Sigmoid colon (tissue), 7 donors: ENCODE results near the gene SMDT1. TPM values are rescaled to one million over a fixed set of nuclear protein-coding genes. Genes with fewer than 3 reads are reported as not detected.
"Not testable (repeated sequence)": the region's sequence is repeated elsewhere in the genome, so short reads cannot be mapped to it uniquely, and the experiment has no call there.

Source experiments
- DNase-seq: peaks from one replicate; pipeline ENCODE4 v3.0.0-alpha.2; 2019
- H3K27ac ChIP-seq, 4 donors: fragments of 200-600 bp; sonication (generic); one replicate each; pipeline ENCODE4 v1.5.1; 2016 to 2019; ENCODE audit warnings: mild to moderate bottlenecking in 1 of 4
- H3K27me3 ChIP-seq, 3 donors: fragments of 200-600 bp; sonication (generic); one replicate each; pipeline ENCODE4 v1.5.1; 2019; ENCODE audit warnings: mild to moderate bottlenecking in 1 of 3
- H3K36me3 ChIP-seq, 4 donors: fragments of 200-600 bp; sonication (generic); one replicate each; pipeline ENCODE4 v1.5.1; 2016 to 2019
- H3K4me1 ChIP-seq, 4 donors: fragments of 200-600 bp; sonication (generic); one replicate each; pipeline ENCODE4 v1.5.1; 2017 to 2019
- H3K4me3 ChIP-seq, 4 donors: fragments of 200-600 bp; sonication (generic); one replicate each; pipeline ENCODE4 v1.5.1; 2017 to 2019; ENCODE audit warnings: mild to moderate bottlenecking in 2 of 4, moderate library complexity in 1 of 4
- H3K9me3 ChIP-seq, 4 donors: fragments of 200-600 bp in 3 of 4; sonication (generic) in 3 of 4; one replicate each; pipeline versions ENCODE4 v1.5.1 to v1.6.1; 2013 to 2019
- EP300 ChIP-seq, 4 donors: sonication (generic); formaldehyde crosslinking; IDR thresholded peaks; one replicate each; pipeline ENCODE4 v1.6.1; 2017; ENCODE audit warnings: antibody characterized with exemption in 4 of 4
- POLR2A ChIP-seq, 2 donors: fragments of 450-650 bp; IDR thresholded peaks; one replicate each; pipeline ENCODE4 v1.6.1; 2016; ENCODE audit warnings: antibody characterized with exemption in 2 of 2, mild to moderate bottlenecking in 2 of 2, moderate library complexity in 2 of 2
- POLR2AphosphoS5 ChIP-seq, 4 donors: sonication (generic); formaldehyde crosslinking; IDR thresholded peaks; one replicate each; pipeline ENCODE4 v1.6.1; 2017; ENCODE audit warnings: antibody characterized with exemption in 4 of 4
- WGBS, 2 donors: extraction: QIAGEN DNeasy Blood & Tissue Kit; methylation state at CpG; one replicate each; pipeline ENCODE4 v1.1.7; 2013; 5-methylcytosine and 5-hydroxymethylcytosine counted together
- intact Hi-C: fragments of 100-400 bp; cut with DNase I; formaldehyde crosslinking; loops from one replicate; pipeline ENCODE4 v1.15.1; 2023
- polyA plus RNA-seq, 3 donors: library from polyadenylated mRNA; stranded (reverse); fragments of 200-250 nt; gene quantifications; one replicate each; pipeline ENCODE4 v1.2.3, GENCODE V29; 2013
- total RNA-seq, 4 donors: library from RNA; depleted of rRNA; stranded (reverse); fragments of >200 nt; gene quantifications; one replicate each; pipeline ENCODE4 v1.1.0, GENCODE V29; 2016
- TF ChIP-seq, protein P1 (sequence below), 4 experiments: fragments of 450-650 bp in 3 of 4; fragments of 200-600 bp in 1 of 4; IDR thresholded peaks; one replicate each; pipeline ENCODE4 v1.5.1; 2016 to 2019; ENCODE audit warnings: antibody characterized with exemption in 4 of 4, mild to moderate bottlenecking in 3 of 4, moderate library complexity in 2 of 4
- donor health status: healthy with polysubstance abuse.
- donor health status: Bipolar disorder and iron deficiency.
- donor health status: healthy.

The SMDT1 gene
- total and polyA plus RNA-seq, 7 donors = 12.1 to 187 (median 23.9) TPM

DNA sequence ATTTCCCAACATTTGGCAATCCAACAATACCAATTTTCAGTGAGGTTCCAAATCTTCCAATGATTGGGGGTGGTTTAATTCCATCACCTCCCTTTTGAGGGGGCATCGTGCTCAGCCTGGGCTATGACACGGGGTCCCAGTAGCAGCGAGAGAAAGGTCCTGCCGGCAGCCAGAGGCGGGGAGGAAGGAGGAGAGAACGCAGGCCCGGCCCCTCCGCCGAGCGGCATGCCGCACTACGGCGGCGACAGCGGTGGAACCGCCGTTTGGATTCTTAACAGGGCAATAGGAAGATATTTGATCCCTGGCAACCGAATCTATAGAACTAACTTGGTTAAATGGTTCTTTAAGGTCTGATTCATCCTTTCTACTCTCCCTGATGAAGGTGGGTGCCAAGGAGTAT lies 29.3 kb downstream of the SMDT1 start:
- H3K4me3 ChIP-seq = no peak overlapping the region
- intact Hi-C loops = no loop called here
- H3K4me1 ChIP-seq = no peaks in the 10 kb centered on the region
- no peaks in the 10 kb centered on the region for H3K27me3 ChIP-seq
- no peak for DNase-seq
- H3K27ac ChIP-seq = no peak overlapping the region
- no peaks in the 10 kb centered on the region for H3K36me3 ChIP-seq
- TF ChIP-seq POLR2A (IDR thresholded peaks at IDR 0.05) = no peak
- 90 to 95% methylated on average over 18 of the region's 18 CpGs for WGBS, 2 donors
- H3K9me3 ChIP-seq = peaks cover 0 to 10% (median 5%) of the 10 kb centered on the region in 4 donors

DNA sequence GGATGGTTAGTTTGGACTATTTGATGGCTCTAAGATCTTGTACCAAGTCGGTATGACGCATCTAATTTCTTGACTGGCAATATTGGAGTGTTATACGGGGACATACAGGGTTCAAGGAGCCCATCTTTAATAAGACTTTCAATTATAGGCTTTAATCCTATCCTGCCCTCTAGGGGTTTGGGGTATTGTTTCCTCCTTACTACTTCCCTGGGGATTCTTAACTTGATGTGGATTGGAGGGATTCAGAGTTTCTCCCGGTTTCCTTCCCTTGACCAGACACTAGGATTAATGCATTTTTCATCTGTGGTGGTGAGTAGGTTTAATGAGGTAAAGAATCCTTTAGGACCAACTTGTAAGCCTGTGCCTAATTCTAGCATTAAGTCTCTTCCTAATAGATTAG lies 32.3 kb downstream of the SMDT1 start:
- H3K36me3 ChIP-seq = no peaks in the 10 kb centered on the region
- TF ChIP-seq POLR2A (IDR thresholded peaks at IDR 0.05) (no peak), EP300 (IDR thresholded peaks at IDR 0.05) (no peak), POLR2AphosphoS5 (IDR thresholded peaks at IDR 0.05) (no peak)
- TF ChIP-seq, protein P1, sequence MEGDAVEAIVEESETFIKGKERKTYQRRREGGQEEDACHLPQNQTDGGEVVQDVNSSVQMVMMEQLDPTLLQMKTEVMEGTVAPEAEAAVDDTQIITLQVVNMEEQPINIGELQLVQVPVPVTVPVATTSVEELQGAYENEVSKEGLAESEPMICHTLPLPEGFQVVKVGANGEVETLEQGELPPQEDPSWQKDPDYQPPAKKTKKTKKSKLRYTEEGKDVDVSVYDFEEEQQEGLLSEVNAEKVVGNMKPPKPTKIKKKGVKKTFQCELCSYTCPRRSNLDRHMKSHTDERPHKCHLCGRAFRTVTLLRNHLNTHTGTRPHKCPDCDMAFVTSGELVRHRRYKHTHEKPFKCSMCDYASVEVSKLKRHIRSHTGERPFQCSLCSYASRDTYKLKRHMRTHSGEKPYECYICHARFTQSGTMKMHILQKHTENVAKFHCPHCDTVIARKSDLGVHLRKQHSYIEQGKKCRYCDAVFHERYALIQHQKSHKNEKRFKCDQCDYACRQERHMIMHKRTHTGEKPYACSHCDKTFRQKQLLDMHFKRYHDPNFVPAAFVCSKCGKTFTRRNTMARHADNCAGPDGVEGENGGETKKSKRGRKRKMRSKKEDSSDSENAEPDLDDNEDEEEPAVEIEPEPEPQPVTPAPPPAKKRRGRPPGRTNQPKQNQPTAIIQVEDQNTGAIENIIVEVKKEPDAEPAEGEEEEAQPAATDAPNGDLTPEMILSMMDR (IDR thresholded peaks at IDR 0.05) = no peak
- no peaks in the 10 kb centered on the region for H3K27me3 ChIP-seq
- H3K27ac ChIP-seq = no peak overlapping the region
- no peaks in the 10 kb centered on the region for H3K4me1 ChIP-seq
- intact Hi-C loops = no loop called here
- WGBS, 2 donors = 68% methylated on average over 4 of the region's 4 CpGs
- H3K9me3 ChIP-seq = peaks cover 0 to 9% (median 0%) of the 10 kb centered on the region in 4 donors
- no peak overlapping the region for H3K4me3 ChIP-seq
- no peak for DNase-seq

DNA sequence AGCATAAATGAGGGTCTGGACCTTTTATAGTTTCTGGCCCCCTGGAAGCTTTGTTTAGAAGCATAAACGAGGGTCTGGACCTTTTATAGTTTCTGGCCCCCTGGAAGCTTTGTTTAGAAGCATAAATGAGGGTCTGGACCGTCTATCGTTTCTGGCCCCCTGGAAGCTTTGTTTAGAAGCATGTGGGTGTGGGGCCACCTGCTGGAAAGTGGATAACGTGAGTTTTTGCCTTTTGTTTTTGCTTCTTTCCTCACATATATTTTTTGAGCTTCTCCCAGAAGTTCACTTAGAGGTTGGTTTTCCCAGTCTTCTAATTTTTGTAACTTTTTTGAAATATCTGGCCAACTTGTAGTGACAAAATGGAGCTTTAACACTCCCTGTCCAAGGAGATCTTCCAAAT lies 33.3 kb downstream of the SMDT1 start:
- H3K36me3 ChIP-seq, H3K27ac ChIP-seq, H3K4me3 ChIP-seq, H3K4me1 ChIP-seq, DNase-seq, intact Hi-C loops, H3K27me3 ChIP-seq, H3K9me3 ChIP-seq: not testable (repeated sequence)
- WGBS, 2 donors = 14 to 22% methylated on average over 4 of the region's 4 CpGs

DNA sequence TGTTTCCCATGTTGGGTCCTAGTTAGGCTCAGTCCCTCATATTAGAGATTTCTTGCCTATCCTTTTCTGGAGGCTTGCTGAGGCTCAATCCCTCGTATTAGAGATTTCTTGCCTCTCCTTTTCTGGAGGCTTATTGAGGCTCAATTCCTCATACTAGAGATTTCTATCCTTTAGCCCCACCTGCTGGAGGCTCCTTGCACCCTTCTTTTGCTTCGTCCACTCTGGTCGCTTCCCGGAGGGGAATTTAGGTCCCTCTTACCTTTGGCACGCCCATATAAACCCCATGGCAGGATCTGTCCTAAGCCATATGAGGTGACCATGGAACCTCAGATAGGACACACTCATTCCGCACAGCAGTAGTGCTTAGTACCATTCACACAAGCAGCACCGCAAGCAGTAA lies 35.2 kb downstream of the SMDT1 start:
- WGBS, 2 donors = 96% methylated on average over 7 of the region's 7 CpGs
- no peaks in the 10 kb centered on the region for H3K4me1 ChIP-seq
- H3K36me3 ChIP-seq = no peaks in the 10 kb centered on the region
- DNase-seq = no peak
- TF ChIP-seq POLR2A (IDR thresholded peaks at IDR 0.05) = no peak
- no peak for TF ChIP-seq POLR2AphosphoS5 (IDR thresholded peaks at IDR 0.05)
- TF ChIP-seq, protein P1 (IDR thresholded peaks at IDR 0.05) = no peak
- TF ChIP-seq EP300 (IDR thresholded peaks at IDR 0.05) = no peak
- H3K27ac ChIP-seq = no peak overlapping the region
- H3K9me3 ChIP-seq = peaks cover 0 to 9% (median 0%) of the 10 kb centered on the region in 4 donors
- no peak overlapping the region for H3K4me3 ChIP-seq
- intact Hi-C loops = no loop called here
- no peaks in the 10 kb centered on the region for H3K27me3 ChIP-seq

DNA sequence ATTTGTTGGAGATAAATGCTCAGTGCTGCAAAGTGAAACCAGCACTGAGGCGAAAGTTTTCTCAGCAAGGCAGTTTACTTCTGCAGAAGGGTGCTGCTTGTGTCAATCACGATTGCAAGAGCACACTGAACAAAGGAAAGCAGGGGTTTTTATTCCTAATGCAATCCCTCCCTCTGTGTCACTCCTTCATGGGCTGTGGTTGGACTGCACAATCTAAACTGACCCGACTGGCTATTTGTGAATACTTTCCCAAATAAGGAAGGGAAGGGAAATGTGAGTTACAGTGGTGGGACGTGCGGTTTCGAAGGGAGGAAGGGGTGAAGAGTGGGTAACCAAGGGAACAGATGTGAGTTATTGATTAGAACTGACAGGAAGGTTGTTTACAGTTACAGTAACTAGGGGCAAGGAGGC lies 35.9 kb downstream of the SMDT1 start:
- intact Hi-C loops, H3K36me3 ChIP-seq: not testable (repeated sequence)
- WGBS, 2 donors = 93 to 98% methylated on average over 6 of the region's 6 CpGs

DNA sequence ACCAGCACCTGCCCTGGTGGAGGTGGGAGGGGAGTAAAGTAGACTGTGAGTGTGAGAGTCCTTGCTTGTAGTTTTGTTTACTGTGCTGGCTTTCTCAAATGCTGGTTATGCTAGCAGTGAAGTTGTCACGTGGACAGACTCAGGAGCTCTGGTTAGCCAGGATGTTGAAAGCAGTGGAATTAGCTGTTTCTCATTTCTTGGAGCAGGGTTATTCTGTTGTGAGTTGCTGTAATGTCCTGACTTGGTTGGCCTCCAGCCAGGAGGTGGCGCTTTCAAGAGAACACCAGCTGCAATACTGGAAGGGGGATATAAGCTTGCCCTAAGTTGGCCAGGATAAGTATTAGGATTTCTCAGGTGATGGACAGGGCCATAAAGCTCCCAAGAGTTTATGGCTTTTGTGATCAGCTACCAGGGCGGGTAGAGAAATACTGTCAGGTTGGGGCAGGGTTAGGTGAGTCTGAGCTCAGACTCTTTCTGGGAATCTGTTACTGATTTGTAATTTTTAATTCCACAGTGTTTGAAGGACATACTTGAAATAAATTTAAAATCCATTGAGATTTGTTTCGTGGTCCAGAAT lies 37.4 kb downstream of the SMDT1 start:
- no peak for DNase-seq
- intact Hi-C loops = no loop called here
- WGBS, 2 donors = 45 to 77% methylated on average over 4 of the region's 4 CpGs
- Histone ChIP-seq H3K9me3 (peaks cover 0 to 9% (median 0%) of the 10 kb centered on the region in 4 donors), H3K27me3 (no peaks in the 10 kb centered on the region), H3K4me3 (no peak overlapping the region), H3K27ac (no peak overlapping the region), H3K36me3 (no peaks in the 10 kb centered on the region), H3K4me1 (no peaks in the 10 kb centered on the region)
- TF ChIP-seq POLR2A (IDR thresholded peaks at IDR 0.05) (no peak), POLR2AphosphoS5 (IDR thresholded peaks at IDR 0.05) (no peak), EP300 (IDR thresholded peaks at IDR 0.05) (no peak)
- TF ChIP-seq, protein P1 (IDR thresholded peaks at IDR 0.05) = no peak

More for the DNA sequence above, 35.9 kb downstream of the SMDT1 start:
- not testable (repeated sequence) for H3K9me3 ChIP-seq, H3K27ac ChIP-seq, H3K4me3 ChIP-seq, DNase-seq, H3K4me1 ChIP-seq, H3K27me3 ChIP-seq

DNA sequence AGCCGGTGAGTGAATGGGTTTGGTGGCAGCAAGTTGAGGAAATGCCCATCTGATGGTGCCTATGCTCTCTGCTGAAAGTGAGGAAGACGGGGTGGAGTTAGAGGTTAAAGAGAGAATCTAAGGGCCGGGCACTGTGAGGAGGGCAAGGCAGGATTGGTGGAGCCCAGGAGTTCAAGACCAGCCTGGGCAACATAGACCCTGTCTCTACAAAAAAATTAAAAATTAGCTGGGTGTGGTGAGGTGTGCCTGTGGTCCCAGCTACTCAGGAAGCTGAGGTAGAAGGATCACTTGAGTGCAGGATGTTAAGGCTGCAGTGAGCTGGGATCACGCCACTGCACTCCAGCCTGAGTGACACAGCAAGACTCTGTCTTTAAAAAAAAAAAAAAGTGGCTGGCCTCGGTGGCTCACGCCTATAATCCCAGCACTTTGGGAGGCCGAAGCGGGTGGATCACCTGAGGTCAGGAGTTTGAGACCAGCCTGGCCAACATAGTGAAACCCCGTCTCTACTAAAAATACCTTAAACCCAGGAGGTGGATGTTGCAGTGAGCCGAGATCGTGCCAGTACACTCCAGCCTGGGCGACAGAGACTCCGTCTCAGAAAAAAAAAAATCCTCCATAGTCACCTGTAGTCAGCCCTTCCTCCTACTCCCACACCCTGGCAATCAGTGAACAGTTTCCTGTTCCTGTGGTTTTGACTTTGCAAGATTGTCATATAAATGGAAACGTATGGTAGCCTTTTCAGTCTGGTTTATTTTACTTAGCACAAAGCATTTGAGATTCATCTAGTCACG lies 40.9 kb downstream of the SMDT1 start:
- 27 to 34% methylated on average over 15 of the region's 15 CpGs for WGBS, 2 donors
- H3K27ac ChIP-seq, H3K36me3 ChIP-seq, H3K27me3 ChIP-seq, H3K4me3 ChIP-seq, DNase-seq, H3K9me3 ChIP-seq, intact Hi-C loops, H3K4me1 ChIP-seq: not testable (repeated sequence)

DNA sequence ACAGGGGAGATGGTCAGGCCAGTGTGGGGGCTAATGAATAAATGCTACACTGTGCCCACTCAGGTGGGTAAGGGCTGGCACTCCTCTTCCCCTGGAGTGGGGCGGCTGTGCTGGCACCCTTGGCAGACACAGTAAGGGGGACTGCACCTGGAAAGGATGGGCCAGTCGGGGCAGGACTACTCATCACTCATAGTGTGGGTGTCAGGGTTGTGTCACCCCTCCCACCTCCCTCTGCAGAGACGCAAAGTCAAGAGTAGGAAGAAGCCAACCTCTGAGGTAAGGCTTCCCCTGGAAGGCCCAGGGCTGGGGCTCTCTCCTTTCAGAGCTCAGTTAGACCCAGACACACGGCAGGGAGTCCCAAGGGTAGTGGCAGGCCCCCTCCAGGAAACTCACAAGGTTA lies 44.0 kb downstream of the SMDT1 start:
- H3K4me1 ChIP-seq, H3K9me3 ChIP-seq, H3K4me3 ChIP-seq, DNase-seq, H3K27ac ChIP-seq, intact Hi-C loops, H3K27me3 ChIP-seq, H3K36me3 ChIP-seq: not testable (repeated sequence)
- WGBS, 2 donors = no CpG with 5 or more reads among the region's 4 CpGs
